ENCODE results near the gene LPXN.
A peak's percentile ranks its signal among the peaks of the same experiment; 100 is the strongest.
"Not testable (repeated sequence)": the region's sequence is repeated elsewhere in the genome, so short reads cannot be mapped to it uniquely, and the experiment has no call there.

The LPXN gene

DNA sequence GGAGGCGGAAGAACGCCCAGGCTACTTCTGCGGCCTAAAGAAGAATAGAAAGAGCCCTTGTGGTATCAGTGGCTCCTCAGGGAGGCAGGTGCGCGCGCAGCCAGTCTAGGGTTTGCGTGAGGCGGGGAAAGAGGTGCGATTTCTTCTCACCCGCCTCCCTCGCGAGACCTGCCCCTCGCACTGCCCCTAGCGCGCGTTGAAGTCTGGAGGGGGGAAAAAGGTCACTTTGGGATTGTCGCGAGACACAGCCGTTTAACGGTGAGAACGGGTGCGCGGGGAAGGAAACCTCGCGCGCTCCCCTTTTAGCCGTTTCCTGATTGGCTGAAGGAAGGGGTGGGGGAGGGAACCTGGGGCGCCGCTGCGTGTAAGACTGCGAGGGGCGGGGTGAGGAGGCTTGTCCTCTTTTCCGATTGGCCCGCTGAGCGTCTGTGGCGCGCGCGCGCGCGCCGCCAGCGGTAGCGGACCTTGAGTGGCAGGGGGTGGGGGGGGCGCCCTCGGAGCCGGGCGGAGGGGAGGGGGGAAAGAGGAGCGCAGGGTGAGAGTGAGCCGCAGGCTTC, 3.1 kb upstream of the LPXN start, which contains the start of gene ZFP91:
Gene ZFP91, plus strand, starts transcription at position 429 of the 557 bp plus-strand sequence. CDS start 219 bp downstream, outside the sequence.
- peak; percentile 48 to 50 for ATAC-seq

DNA sequence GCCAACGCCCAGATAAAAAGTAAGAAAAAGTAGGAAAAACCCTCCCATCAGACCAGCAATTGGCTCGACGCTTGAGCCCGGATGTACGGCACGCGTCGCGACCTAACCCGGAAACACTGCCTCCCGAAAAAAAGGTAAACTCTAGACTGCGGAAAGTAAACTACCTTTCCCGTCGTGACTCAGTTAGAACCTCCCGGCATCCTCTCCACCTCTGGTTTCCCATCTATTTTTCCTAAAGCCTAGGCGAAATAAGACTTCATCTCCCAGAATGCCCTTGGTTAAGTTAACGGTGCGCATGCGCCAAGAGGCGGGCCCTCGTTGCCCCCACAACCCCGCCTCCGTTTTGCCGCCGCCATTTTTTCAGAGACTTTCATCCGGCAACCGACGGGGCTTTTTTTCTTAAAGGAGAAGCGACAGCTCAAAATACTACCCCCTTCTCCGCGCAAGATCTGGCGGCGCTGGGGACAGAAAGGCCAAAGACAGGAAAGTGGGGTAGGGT, 2.5 kb upstream of the LPXN start:
- ATAC-seq: no peak

DNA sequence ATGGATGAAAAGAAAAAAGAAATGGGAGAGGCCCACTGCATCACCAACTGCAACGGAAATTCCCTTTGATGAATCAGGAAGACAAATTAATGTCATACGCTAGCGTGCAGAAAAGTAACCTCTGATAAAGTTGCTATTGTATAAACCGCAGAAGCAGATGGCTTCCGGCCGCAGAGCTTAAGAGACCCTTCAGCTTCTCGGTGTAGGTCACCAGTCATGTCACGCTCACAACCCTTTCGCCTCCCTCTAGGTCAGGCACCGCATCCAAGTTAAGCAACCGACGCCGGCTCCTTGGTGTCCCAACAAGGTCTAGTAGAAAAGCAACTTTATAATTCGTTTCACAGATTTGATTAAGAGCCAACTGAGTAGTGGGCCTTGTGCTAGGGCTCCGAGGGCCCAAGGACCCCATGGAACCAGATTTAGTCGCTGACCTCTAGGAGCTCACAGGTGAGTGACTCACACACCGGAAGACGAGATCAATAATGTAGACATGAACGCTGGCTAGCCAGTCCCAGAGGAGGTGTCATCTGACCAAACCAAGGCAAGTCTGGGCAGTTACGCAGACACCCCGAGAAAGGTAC, 2.0 kb upstream of the LPXN start:
- ATAC-seq: peak; percentile 52

DNA sequence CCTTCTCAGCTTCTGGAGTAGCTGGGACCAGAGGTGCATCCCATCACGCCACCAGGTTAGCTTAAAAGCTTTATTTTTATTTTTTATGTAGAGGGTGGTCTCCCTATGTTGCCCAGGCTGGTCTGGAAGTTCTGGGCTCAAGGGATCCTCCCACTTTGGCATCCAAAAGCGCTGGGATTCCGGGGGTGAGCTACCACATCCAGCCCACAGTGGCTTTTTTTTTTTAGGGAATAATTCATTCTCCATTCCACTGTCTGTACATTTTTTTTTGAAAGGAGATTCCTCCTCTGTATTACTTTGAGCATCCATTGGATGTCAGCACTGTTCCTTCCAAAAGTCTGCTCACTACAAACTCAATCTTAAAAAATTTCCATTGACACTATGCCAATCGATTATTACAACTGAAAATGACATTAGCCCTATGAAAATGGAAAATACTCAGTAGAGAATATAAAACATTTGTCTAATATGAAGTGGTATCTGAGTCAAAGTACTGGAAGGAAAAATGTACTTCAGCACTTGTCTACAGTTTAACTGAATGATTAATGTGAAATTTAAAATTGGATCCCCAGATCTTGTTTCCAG, 1.3 kb upstream of the LPXN start:
- ATAC-seq: no peak

DNA sequence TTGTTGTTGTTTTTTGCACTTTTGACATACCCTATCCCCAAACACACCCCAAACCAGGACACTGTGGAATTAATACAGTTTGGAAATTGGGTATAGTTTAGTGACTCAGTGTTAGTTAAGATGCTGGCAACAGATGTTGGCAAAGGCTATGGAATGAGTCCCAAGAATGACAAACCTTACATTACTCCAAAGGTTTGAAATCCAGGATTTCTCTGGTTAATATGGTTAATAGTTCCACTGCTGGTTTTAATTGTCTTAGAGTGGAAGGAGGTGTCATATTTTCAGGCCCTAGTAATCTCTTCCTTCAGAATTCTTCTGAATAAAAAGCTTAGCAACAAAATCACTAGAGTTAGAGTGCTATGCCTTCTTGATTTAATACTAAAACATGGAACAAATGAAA, 775 bp downstream of the LPXN start:
- no peak for ATAC-seq

DNA sequence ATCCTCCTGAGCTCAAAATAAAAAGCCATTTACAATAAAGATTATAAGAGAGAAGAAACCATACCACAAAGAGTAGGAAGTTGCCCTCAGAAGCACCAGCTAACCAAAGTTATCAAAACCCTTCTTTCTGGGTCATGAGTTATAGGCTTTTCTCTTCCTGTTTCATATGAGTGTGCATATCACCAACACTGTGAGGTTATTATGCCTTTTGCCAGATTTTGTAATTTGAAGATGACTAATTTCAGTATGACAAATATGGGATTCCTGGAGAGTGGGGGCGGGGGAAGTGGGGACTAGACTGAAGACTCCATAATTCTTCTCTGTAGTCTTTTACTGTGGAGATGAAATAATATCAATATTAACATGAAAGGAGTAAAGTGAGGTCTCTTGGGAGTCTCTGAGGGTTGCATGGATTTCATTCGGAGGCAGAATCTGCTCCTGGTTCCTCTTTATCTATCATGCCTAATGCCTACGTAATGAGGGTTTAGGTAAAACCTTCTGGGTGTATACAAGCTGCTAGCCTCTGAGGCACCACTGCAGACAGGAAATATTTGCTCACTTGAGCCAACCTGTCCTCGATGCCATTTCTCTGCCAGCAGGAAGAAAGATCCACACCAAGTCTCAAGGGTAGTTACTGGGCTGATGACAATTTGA, 2.1 kb downstream of the LPXN start:
- peak; percentile 34 to 46 for ATAC-seq

DNA sequence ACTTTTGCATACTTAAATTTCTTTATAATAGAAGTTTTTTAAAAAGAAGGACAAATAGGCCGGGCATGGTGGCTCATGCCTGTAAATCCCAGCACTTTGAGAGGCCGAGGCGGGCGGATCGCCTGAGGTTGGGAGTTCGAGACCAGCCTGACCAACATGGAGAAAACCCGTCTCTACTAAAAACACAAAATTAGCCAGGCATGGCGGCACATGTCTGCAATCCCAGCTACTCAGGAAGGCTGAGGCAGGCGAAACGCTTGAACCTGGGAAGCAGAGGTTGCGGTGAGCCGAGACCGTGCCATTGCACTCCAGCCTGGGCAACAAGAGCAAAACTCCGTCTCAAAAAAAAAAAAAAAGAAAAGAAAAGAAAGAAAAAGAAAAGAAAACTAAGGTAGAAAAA, 2.8 kb downstream of the LPXN start:
- ATAC-seq: not testable (repeated sequence)

DNA sequence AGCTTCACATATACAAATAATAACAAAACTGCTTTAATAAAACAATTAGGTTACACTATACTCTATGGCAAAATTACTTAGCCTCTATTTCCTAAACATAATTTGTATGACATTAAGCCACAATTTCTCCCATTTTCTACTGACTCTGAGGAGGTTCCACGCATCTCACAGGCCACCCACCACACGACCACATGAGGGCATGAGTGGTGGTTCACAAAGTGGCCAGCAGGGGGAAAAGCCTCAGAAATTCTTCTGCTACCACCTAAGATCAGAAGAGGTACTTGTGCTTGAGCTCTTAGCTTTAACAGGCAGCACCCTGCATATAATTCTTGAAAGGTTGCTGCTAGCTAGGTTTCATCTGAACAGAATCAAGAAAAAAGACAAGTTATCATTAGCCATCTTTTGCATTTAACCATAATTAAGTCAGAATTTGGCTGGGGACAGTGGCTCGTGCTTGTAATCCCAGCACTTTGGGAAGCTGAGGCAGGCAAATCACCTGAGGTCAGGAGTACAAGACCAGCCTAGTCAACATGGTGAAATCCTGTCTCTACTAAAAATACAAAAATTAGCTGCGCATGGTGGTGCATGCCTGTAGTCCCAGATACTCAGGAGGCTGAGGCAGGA, 7.7 kb downstream of the LPXN start:
- peak; percentile 90 to 94 for ATAC-seq

DNA sequence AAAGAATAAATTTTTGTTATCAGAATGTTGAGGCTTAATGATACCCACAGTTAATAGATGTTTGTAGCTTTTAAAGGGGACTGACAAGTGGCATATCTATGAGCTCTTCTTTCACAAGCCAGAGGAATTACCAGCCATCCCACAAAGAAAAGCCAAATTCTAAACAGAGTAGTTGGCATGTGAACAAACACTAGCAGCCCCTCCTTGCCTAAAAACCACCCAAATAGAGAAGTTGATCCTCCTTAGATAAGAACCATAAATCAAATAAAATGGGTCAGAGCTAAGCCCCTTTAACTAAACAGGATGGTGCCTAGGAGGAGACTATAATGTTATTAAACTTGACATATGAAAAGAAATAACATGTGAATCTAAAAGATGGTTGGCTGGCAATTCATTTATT, 11.4 kb downstream of the LPXN start:
- no peak for ATAC-seq

DNA sequence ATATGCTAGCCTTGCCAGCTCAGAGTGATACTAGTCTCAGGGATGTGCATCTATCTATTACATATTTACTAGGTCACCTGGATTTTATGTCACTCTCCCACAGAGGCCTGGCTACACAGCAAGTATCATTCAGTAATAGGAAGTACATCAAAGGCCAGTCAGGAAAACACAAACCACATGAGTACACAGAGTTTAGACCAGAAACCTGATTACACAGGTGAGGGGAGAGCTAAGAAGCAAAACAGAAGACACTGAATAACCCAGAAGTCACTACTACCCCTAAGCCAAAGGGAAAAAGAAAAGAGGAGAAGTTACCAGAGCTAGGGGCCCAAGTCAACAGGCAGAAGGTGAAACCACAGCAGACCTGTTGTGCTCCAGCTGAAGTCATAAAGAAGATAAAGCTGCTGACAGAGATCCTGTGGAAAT, 13.3 kb downstream of the LPXN start:
- ATAC-seq: peak in 1 of 2 donors; percentile 10

DNA sequence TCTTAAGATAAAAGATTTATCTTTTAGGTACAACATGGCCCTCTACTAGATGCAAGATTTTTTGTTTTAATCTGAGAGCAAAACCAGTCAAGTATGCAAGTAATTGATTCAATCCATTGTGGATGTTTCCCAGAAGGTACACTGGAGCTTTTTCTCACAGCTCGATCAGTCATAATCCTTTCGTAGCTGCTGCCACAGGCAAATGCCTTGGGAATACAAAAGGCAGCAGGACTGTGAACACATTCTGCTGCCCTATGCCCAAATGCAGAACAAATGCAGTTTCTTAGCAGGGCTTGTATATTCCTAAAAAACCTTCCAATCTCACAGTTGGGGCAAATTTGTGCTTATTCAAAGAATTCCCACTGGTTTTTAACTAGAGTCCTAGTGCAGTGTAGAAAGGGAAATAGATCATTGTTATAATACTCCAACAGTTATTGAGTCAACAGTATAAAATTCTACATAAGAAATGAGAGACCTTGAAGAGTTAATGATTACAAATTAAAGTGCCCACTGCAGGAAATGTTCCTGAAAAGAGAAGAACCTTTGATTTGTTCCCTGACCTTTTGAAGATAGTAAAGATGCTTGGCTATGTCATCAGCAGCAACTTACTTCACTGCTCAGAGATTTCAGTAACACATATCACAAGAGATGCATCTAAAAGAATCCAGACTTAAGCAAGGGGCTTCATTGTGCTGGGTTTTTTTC, 14.1 kb downstream of the LPXN start:
- ATAC-seq: no peak

DNA sequence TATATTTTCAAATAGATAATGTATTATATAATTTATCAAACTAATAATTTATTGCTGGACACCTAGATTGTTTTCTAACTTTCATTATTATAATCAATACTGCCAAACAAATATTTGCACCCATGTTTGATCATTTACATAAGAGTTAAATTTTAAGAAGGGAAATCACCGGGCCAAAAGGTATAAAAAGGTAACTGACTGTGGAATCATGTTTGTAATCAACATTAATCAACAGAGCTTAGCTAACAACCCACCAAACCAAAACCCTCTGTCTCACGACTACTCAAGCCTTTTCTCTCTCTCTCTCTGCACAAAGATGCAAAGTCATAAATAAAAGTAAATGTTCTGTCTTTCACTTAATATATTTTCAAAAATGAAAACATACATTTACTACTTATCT, 14.8 kb downstream of the LPXN start:
- no peak for ATAC-seq

DNA sequence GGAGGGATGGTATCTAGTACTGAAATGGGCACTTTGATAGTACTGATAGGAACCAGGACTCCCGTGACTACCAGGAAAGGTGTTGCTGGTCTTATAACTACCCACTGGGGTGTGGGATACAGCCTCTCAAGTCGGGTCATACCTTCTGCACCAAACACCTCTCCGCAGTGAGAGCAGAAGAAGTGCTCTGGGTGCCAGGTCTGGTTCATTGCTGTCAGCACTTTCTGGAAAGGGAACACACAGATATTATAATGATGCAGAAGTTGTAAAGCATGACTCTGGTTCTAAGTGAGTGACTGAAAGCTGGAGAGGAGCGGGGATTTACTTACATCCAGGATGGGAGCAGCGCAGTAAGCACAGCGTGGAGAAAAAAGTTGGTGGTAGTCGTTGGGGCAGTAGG, 26.0 kb downstream of the LPXN start:
- no peak for ATAC-seq

DNA sequence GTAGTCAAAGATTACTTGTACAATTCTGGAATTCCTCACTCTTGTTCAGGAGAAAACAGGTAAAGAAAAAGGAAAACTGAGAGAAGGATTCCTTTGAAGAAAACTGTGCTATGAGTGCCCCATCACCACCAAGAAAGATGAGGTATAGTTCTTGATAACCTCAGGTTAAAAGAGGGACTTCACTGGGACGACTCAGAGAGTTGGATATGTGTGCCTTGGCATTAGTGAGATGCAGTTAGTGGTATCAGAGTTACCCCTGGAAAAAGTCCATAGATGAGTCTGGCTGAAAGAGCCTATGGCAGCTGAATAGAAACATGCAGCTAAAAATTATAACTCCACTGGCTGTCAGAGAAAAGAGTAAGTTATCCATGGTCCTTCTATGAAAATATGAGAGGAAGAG, 28.8 kb downstream of the LPXN start:
- no peak for ATAC-seq

DNA sequence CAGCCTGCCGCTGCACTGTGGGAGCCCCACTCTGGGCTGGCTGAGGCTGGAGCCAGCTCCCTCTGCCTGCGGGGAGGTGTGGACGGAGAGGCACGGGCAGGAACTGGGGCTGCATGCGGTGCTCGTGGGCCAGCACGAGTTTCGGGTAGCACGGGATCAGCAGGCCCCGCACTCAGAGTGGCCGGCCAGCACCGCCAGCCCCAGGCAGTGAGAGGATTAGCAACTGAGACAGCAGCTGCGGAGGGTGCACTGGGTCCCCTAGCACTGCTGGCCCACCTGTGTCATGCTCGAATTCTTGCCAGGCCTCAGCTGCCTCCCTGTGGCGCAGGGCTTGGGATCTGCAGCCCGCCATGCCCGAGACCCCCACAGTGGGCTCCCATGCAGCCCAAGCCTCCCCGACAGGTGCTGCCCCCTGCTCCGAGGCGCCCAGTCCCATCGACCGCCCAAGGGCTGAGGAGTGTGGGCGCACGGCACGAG, 43.8 kb downstream of the LPXN start:
- no peak for ATAC-seq

DNA sequence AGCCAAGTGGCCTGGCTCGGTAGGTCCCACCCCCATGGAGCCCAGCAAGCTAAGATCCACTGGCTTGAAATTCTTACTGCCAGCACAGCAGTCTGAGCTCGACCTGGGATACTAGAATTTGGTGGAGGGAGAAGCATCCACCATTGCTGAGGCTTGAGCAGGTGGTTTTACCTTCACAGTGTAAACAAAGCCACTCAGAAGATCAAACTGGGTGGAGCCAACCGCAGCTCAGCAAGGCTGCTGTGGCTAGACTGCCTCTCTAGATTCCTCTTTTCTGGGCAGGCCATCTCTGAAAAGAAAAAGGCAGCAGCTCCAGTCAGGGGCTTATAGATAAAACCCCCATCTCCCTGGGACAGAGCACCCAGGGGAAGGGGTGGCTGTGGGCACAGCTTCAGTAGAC, 45.4 kb downstream of the LPXN start:
- no peak for ATAC-seq

DNA sequence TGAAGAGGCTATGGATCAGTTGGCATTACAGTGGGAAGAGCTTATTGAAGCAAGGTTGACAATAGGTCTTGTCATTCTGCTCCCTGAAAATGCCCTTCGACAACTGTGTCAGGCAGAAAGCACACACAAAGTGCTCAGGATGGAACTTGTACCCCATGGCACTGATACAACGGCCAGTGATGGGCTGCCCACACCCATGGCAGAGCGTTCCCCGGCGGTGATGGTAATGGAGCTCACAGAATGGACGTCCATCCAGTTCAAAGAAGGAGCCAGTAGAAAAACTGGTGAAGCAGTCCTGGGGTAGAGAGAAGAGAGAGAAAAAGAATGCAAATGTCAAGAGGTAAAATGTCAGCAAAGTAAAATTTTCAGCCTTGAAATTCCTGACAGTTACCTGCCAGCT, 48.2 kb downstream of the LPXN start:
- no peak for ATAC-seq

DNA sequence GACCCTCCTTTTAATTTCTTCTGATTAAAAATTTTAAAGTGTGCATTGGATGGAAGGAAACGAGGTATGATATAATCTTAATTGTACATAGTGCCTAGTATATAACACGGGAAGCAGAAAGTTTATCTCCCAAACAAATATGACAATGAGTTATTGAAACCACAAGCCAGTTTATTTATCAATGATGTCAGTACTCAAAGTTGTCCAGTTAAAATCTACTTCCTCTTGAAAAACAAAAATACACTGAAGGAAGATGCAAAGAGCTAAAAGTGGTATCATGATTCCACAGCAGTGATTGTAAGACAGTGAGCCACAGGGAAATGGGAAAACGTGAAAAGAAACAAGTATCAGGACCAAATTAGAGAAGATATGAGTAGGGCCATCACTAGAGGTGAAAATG, 48.9 kb downstream of the LPXN start:
- no peak for ATAC-seq

DNA sequence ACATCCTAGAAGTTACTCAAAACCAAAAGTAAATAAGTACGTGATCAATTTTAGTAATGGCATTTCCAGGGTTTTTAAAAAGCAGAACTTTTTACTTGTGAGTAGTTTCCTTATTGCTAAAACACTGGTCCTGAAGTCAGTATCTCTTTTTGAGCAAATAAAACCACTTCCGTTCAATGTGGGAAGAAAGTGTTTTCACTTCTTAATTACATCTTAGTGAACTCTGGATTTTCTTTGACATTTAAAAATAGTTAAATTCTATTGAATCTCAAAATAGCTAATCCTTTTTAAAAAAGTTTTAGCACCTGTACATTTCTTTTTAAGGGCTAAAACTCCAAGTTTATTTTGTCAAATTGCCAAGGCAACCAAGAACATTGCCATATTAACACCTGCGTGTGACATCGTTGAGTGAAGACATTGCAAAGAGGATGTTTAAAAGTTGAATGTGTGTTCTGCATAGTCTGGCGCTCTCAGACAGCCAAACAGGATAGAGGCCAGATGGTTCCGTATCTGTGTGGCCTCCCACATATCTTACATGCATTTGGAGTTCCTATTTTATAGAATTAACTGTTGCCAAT, 50.5 kb downstream of the LPXN start:
- peak; percentile 75 to 79 for ATAC-seq

DNA sequence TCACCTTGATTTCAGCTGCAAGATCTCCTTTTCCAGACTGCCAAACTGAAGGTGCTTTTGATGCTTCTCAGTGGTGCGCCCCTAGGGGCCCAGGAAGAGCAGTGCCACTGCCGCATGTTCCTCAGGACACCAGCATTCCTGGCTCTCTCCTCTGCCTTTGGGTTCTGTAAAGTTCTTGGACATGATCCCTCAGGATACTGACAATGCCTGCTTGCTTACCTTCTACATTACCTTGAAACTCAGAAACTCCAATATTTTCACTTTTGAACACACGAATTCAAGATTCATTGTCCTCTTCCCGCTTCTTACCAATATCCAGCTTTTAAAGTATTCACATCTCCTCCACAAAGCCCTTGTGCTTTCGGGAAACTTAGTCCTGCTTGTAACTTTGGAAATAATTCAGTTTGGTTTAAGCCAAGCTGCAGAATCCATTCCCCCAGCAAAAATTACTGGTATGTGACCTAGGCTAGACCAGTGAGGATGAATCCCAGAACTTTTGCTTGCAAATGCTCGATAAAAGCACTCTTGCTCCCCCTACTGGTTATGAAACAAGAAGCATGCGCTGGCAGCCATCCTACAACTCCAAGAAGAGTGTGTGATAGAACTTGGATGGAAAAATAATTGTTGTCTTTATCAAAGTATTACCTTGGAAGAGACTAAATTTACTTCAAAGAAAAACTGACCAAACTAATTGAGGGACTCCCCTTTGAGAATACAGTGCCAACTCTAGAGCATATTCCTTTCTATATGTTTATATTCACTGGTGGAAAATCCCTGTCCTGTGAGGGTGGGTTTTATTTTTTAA, 51.2 kb downstream of the LPXN start:
- peak; percentile 24 to 29 for ATAC-seq

DNA sequence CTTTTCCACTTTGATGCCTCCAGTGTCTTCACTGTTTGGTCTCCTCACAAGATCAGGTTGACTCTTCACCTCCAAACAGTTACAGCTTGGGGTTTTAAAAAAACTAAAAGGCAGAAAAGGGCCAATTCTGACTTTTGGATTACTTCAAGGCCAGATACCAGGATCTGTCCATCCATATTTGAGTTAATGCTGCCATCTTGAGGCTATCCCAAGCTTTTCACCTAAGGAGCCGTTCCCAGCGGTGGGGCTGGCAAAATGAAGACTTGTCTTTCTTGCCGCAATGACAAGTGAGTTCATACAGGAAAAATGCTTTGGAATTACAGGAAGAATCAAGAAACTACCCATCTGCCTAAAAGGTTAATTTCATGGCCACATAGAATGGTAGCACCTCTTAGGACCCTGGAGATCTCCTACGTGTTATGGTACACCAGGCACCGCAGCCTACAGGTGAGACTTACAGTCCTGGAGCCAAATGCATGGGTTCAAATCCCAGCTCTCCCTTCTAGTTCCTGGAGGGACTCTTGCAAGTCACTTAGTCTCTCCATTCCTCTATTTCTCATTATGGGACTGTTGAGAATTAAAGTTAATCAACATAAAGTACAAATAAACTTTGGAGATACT, 61.8 kb downstream of the LPXN start:
- ATAC-seq: no peak
